MM.1S (cell line): ENCODE measurements around the gene C18orf63.

ENCODE experiments used
- DNase-seq: peaks from one replicate; pipeline ENCODE4 v3.0.0-alpha.2; 2015
- H2AFZ ChIP-seq: fragments of 300-600 bp; sonication (generic); 2 replicates; pipeline ENCODE4 v1.6.0; 2016; ENCODE audit warnings: antibody characterized with exemption, low read length
- H3F3A ChIP-seq: fragments of 300-600 bp; sonication (generic); 2 replicates; pipeline ENCODE4 v1.6.1; 2016; ENCODE audit warnings: mild to moderate bottlenecking, antibody characterized with exemption, low read length, moderate library complexity, mixed read lengths; ENCODE audit not compliant: insufficient read depth
- H3K27ac ChIP-seq: fragments of 300-600 bp; sonication (generic); 2 replicates; pipeline ENCODE4 v1.5.1; 2016; ENCODE audit warnings: mild to moderate bottlenecking, low read length
- H3K27me3 ChIP-seq: fragments of 300-600 bp; sonication (generic); replicated peaks from 2 replicates; pipeline ENCODE4 v1.6.0; 2016; ENCODE audit warnings: low read length; ENCODE audit not compliant: insufficient read depth
- H3K36me3 ChIP-seq: fragments of 300-600 bp; sonication (generic); replicated peaks from 2 replicates; pipeline ENCODE4 v1.6.1; 2016; ENCODE audit warnings: mild to moderate bottlenecking, low read length, mixed read lengths; ENCODE audit not compliant: insufficient read depth
- H3K4me1 ChIP-seq: fragments of 300-600 bp; sonication (generic); 2 replicates; pipeline ENCODE4 v1.6.1; 2016; ENCODE audit warnings: low read length, mixed read lengths
- H3K4me2 ChIP-seq: fragments of 300-600 bp; sonication (generic); 2 replicates; pipeline ENCODE4 v1.6.0; 2016; ENCODE audit warnings: low read depth, low read length
- H3K4me3 ChIP-seq: fragments of 300-600 bp; sonication (generic); 2 replicates; pipeline ENCODE4 v1.5.1; 2016; ENCODE audit warnings: low read length, mixed read lengths
- H3K79me2 ChIP-seq: fragments of 300-600 bp; sonication (generic); 2 replicates; pipeline ENCODE4 v1.6.1; 2016; ENCODE audit warnings: mixed run types, low read length, mixed read lengths
- H3K9ac ChIP-seq: fragments of 300-600 bp; sonication (generic); 2 replicates; pipeline ENCODE4 v1.6.1; 2016; ENCODE audit warnings: low read length, mixed read lengths
- H3K9me2 ChIP-seq: fragments of 300-600 bp; sonication (generic); replicated peaks from 2 replicates; pipeline ENCODE4 v1.6.1; 2016; ENCODE audit warnings: mild to moderate bottlenecking, low read length, mixed read lengths; ENCODE audit not compliant: insufficient read depth
- H3K9me3 ChIP-seq: fragments of 300-600 bp; sonication (generic); replicated peaks from 2 replicates; pipeline ENCODE4 v1.6.1; 2016; ENCODE audit warnings: mild to moderate bottlenecking, low read length, mixed read lengths; ENCODE audit not compliant: insufficient read depth
- H4K20me1 ChIP-seq: fragments of 300-600 bp; sonication (generic); 2 replicates; pipeline ENCODE4 v1.6.1; 2016; ENCODE audit warnings: mild to moderate bottlenecking, low read length, moderate library complexity, mixed read lengths; ENCODE audit not compliant: insufficient read depth
- CTCF ChIP-seq: fragments of 300-600 bp; sonication (generic); IDR thresholded peaks from 2 replicates; pipeline ENCODE4 v1.5.1; 2016; ENCODE audit warnings: antibody characterized with exemption, low read length, mixed read lengths
- EZH2 ChIP-seq: fragments of 300-600 bp; sonication (generic); optimal IDR thresholded peaks from 2 replicates; pipeline ENCODE3; 2017; ENCODE audit warnings: low read depth, mild to moderate bottlenecking, antibody characterized with exemption, low read length, mixed read lengths
- EZH2phosphoT487 ChIP-seq: fragments of 300-600 bp; sonication (generic); IDR thresholded peaks from 2 replicates; pipeline ENCODE4 v1.6.1; 2018; ENCODE audit warnings: antibody characterized with exemption, low read length

Gene C18orf63

GRCh38 chr18:74348581-74348980, 32.9 kb downstream of the C18orf63 start:
- Histone ChIP-seq H3F3A (no peaks in the 10 kb centered on the region), H3K4me1 (peaks cover 13% of the 10 kb centered on the region), H3K79me2 (no peaks in the 10 kb centered on the region), H3K4me3 (no peak overlapping the region), H3K9me2 (no peaks in the 10 kb centered on the region), H3K4me2 (no peak overlapping the region), H2AFZ (no peak overlapping the region), H3K27ac (no peak overlapping the region), H3K9ac (no peak overlapping the region), H3K36me3 (no peaks in the 10 kb centered on the region), H3K9me3 (no peaks in the 10 kb centered on the region), H4K20me1 (no peaks in the 10 kb centered on the region), H3K27me3 (no peaks in the 10 kb centered on the region)
- no peak for TF ChIP-seq CTCF
- no peak for TF ChIP-seq EZH2phosphoT487
- no peak for TF ChIP-seq EZH2
- no peak for DNase-seq

GRCh38 chr18:74351354-74351753, 35.7 kb downstream of the C18orf63 start:
- Histone ChIP-seq H2AFZ (no peak overlapping the region), H3K4me1 (peaks cover 13% of the 10 kb centered on the region), H3K27ac (no peak overlapping the region), H3F3A (no peaks in the 10 kb centered on the region), H3K9me3 (no peaks in the 10 kb centered on the region), H3K4me3 (no peak overlapping the region), H3K27me3 (no peaks in the 10 kb centered on the region), H3K9ac (no peak overlapping the region), H4K20me1 (no peaks in the 10 kb centered on the region), H3K9me2 (no peaks in the 10 kb centered on the region), H3K79me2 (no peaks in the 10 kb centered on the region), H3K4me2 (0 out of 2 replicates have a peak overlapping the region, but pooled peaks have one; percentile 20), H3K36me3 (no peaks in the 10 kb centered on the region)
- TF ChIP-seq EZH2 = no peak
- TF ChIP-seq CTCF = no peak
- TF ChIP-seq EZH2phosphoT487 = no peak
- peak; percentile 33 for DNase-seq

- no peaks in the 10 kb centered on the region for H3K9me2 ChIP-seq
- no peak overlapping the region for H3K4me3 ChIP-seq
- H3K9ac ChIP-seq = no peak overlapping the region
- H3K4me1 ChIP-seq = peaks cover 21% of the 10 kb centered on the region
- no peak overlapping the region for H3K27ac ChIP-seq
- no peaks in the 10 kb centered on the region for H3K36me3 ChIP-seq
- H4K20me1 ChIP-seq = no peaks in the 10 kb centered on the region
- H3K4me2 ChIP-seq = no peak overlapping the region
- DNase-seq = peak; percentile 77
- H3K27me3 ChIP-seq = no peaks in the 10 kb centered on the region
- no peaks in the 10 kb centered on the region for H3F3A ChIP-seq
- no peak overlapping the region for H2AFZ ChIP-seq
- TF ChIP-seq CTCF = peak; percentile 79
- TF ChIP-seq EZH2phosphoT487 = no peak
- H3K79me2 ChIP-seq = no peaks in the 10 kb centered on the region
- no peaks in the 10 kb centered on the region for H3K9me3 ChIP-seq
These were observed 37.6 kb downstream of the C18orf63 start for GRCh38 chr18:74353169-74353775.
